Vagina (tissue), 2 donors: ENCODE data around the gene SLC2A11.

Experiments used
- CTCF ChIP-seq, 3 experiments: fragments of 450-650 bp in 2 of 3; fragments of 200-600 bp in 1 of 3; sonication (generic) in 1 of 3; IDR thresholded peaks; one replicate each; pipeline ENCODE4 v1.5.1; 2017 to 2019; ENCODE audit warnings: antibody characterized with exemption in 3 of 3, mild to moderate bottlenecking in 2 of 3, moderate library complexity in 2 of 3
- POLR2A ChIP-seq, 2 donors: fragments of 450-650 bp; IDR thresholded peaks; one replicate each; pipeline ENCODE4 v1.6.1; 2017; ENCODE audit warnings: antibody characterized with exemption in 2 of 2, mild to moderate bottlenecking in 2 of 2, moderate library complexity in 2 of 2

DNA sequence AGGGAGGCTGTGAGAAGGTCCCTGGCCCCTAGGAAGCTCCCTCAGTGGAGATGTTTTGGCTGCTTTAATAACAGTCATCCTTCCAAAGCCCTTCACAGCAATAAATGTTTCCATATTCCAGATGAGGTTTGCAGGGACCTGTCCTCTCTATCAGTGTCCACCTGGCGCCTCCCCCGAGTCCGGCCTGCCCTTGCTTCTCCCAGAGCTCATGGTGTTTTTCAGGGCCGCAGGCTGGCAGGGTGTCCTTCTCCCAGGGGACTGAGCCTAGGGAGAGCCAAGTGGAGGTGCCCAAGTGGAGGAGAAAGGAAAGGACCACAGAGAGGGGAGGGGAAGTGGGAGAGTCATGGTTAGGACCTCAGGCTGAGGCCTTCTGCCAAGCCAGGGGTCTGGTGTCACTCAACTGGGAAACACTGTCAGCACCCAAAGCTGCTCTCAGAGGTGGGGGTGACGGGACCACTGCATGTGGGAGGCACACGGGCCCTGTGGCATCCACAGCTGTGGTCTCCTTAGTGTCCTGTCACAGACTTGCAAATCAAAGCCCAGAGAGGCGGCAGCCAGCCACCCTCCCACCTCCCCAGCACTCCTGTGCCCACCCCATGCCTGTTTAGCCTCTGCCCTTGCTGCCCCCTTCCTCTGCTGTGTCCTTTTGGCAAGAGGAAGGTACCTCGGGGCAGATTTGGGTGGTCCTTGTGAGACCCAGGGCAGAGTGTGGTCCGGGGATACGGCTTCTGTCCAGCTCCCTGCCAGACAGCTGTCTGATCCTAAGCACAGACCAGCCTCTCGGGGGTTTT, 25.3 kb upstream of the SLC2A11 start:
- TF ChIP-seq CTCF (IDR thresholded peaks at IDR 0.05) (no peak), POLR2A (IDR thresholded peaks at IDR 0.05) (no peak)
